CD4-positive, alpha-beta T cell (primary cell): Measurements from ENCODE around the gene AMDHD2. TPM values are rescaled to one million over a fixed set of nuclear protein-coding genes. Genes with fewer than 3 reads are reported as not detected.

Experiments used
- ATAC-seq: fragments of 200-7000 bp; cut with Tn5 transposase; one replicate; pipeline ENCODE4 v1.10.0; 2022; ENCODE audit warnings: mild to moderate bottlenecking; ENCODE audit not compliant: poor library complexity
- CTCF ChIA-PET: fragments of 350-600 bp; sonication (Branson Sonifier 250); formaldehyde crosslinking; loops from one replicate; lab custom pipeline; 2021; ENCODE audit warnings: antibody characterized with exemption, inconsistent platforms; lab: Charles Lee
- POLR2A ChIA-PET: fragments of 350-600 bp; sonication (Branson Sonifier 250); formaldehyde crosslinking; loops from one replicate; lab custom pipeline; 2021; ENCODE audit warnings: antibody characterized with exemption, inconsistent platforms; lab: Charles Lee
- DNase-seq, 14 experiments: peaks; one replicate each; pipeline ENCODE4 v3.0.0-alpha.2; 2013 to 2020; ENCODE audit warnings: mixed read lengths in 2 of 14
- H3K27ac ChIP-seq, 2 donors: one replicate each; pipeline versions ENCODE4 v1.5.1 to v1.7.0; 2013; ENCODE audit warnings: low read length in 2 of 2, low read depth in 1 of 2, mild to moderate bottlenecking in 1 of 2
- H3K27me3 ChIP-seq, 2 experiments: 1 replicate in 1 of 2; 2 replicates in 1 of 2; pipeline versions ENCODE4 v1.6.1 to v1.7.0; 2013; ENCODE audit warnings: low read length in 2 of 2, control low read depth in 1 of 2, mild to moderate bottlenecking in 1 of 2, moderate library complexity in 1 of 2; ENCODE audit not compliant: insufficient read depth in 2 of 2, control insufficient read depth in 1 of 2
- H3K36me3 ChIP-seq: one replicate; pipeline ENCODE4 v1.6.1; 2013; ENCODE audit warnings: low read length, control low read depth; ENCODE audit not compliant: insufficient read depth
- H3K4me1 ChIP-seq: one replicate; pipeline ENCODE4 v1.6.1; 2013; ENCODE audit warnings: low read length, control low read depth; ENCODE audit not compliant: insufficient read depth
- H3K4me3 ChIP-seq: one replicate; pipeline ENCODE4 v1.5.1; 2013; ENCODE audit warnings: mild to moderate bottlenecking, low read length, moderate library complexity
- H3K9me3 ChIP-seq, 2 experiments: 1 replicate in 1 of 2; 2 replicates in 1 of 2; pipeline versions ENCODE4 v1.6.1 to v1.7.0; 2013; ENCODE audit warnings: low read length in 2 of 2, mild to moderate bottlenecking in 2 of 2, control low read depth in 1 of 2, moderate library complexity in 1 of 2; ENCODE audit not compliant: control insufficient read depth in 1 of 2, insufficient read depth in 1 of 2
- H3K27ac Mint-ChIP-seq: one replicate; pipeline ENCODE4 v1.8.0; 2020; ENCODE audit warnings: mixed read lengths
- H3K27me3 Mint-ChIP-seq: one replicate; pipeline ENCODE4 v1.8.0; 2021; ENCODE audit warnings: mixed read lengths
- H3K36me3 Mint-ChIP-seq: one replicate; pipeline ENCODE4 v1.8.0; 2021; ENCODE audit warnings: low read depth, mixed read lengths
- H3K4me1 Mint-ChIP-seq: one replicate; pipeline ENCODE4 v1.8.0; 2021; ENCODE audit warnings: low read depth, mixed read lengths
- H3K4me3 Mint-ChIP-seq: one replicate; pipeline ENCODE4 v1.8.0; 2020; ENCODE audit warnings: mild to moderate bottlenecking, mixed read lengths
- H3K9me3 Mint-ChIP-seq: one replicate; pipeline ENCODE4 v1.8.0; 2020; ENCODE audit warnings: mixed read lengths
- intact Hi-C, 2 experiments: fragments of 100-400 bp; cut with DNase I in 1 of 2; cut with micrococcal nuclease in 1 of 2; formaldehyde crosslinking; loops; one replicate each; pipeline versions ENCODE4 v1.15.1 to v1.9.0; 2023 to 2025; cut with DNase I, micrococcal nuclease
- total RNA-seq, 174 experiments: library from RNA in 2 of 174; stranded (reverse) in 2 of 174; gene quantifications; one replicate each; pipeline ENCODE4 v1.2.3 and lab custom pipeline; 2021 to 2026
- TF ChIP-seq, protein P1 (sequence below): fragments of 200-600 bp; IDR thresholded peaks from one replicate; pipeline ENCODE4 v1.8.0; 2022; ENCODE audit warnings: antibody characterized with exemption, mild to moderate bottlenecking

AMDHD2 gene
- total RNA-seq, 2 experiments from 2014 or later, result 171 to 177 TPM

DNA sequence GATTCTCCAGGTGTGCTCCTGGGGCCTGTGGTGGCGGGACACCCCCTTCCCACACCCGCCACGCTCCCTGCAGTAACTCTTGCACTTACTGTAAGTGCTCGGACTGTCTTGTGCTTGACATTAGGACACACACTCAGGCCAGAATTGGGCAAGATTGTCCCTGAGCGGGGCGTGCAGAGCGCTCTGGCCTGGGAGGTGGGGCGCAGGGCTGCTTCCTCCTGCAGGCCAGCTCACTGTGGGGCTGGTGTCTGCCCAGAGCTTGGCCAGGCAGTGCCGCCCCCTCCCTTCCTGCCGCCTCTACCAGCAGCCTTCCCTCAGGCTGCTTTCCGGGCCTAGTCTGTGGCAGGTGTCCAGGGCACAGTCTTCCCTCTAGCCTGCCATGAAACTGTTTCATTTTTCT, 12.5 kb upstream of the AMDHD2 start:
- H3K4me1 Mint-ChIP-seq, result peaks cover 7% of the 10 kb centered on the region
- no peak overlapping the region for H3K27ac Mint-ChIP-seq
- Histone ChIP-seq H3K36me3 (no peaks in the 10 kb centered on the region), H3K4me3 (no peak overlapping the region), H3K4me1 (peaks cover 6% of the 10 kb centered on the region), H3K27ac (no peak overlapping the region), H3K27me3 (no peaks in the 10 kb centered on the region), H3K9me3 (no peaks in the 10 kb centered on the region)
- ChIA-PET CTCF (no interaction called here), POLR2A (no interaction called here)
- no peak overlapping the region for H3K4me3 Mint-ChIP-seq
- DNase-seq (peak in 2 of 14 experiments; percentile 50 to 56), ATAC-seq (no peak)
- no peaks in the 10 kb centered on the region for H3K36me3 Mint-ChIP-seq
- no peaks in the 10 kb centered on the region for H3K9me3 Mint-ChIP-seq
- TF ChIP-seq, protein P1, sequence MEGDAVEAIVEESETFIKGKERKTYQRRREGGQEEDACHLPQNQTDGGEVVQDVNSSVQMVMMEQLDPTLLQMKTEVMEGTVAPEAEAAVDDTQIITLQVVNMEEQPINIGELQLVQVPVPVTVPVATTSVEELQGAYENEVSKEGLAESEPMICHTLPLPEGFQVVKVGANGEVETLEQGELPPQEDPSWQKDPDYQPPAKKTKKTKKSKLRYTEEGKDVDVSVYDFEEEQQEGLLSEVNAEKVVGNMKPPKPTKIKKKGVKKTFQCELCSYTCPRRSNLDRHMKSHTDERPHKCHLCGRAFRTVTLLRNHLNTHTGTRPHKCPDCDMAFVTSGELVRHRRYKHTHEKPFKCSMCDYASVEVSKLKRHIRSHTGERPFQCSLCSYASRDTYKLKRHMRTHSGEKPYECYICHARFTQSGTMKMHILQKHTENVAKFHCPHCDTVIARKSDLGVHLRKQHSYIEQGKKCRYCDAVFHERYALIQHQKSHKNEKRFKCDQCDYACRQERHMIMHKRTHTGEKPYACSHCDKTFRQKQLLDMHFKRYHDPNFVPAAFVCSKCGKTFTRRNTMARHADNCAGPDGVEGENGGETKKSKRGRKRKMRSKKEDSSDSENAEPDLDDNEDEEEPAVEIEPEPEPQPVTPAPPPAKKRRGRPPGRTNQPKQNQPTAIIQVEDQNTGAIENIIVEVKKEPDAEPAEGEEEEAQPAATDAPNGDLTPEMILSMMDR, result no peak
- intact Hi-C loops, result no loop called here
- H3K27me3 Mint-ChIP-seq, result no peaks in the 10 kb centered on the region

DNA sequence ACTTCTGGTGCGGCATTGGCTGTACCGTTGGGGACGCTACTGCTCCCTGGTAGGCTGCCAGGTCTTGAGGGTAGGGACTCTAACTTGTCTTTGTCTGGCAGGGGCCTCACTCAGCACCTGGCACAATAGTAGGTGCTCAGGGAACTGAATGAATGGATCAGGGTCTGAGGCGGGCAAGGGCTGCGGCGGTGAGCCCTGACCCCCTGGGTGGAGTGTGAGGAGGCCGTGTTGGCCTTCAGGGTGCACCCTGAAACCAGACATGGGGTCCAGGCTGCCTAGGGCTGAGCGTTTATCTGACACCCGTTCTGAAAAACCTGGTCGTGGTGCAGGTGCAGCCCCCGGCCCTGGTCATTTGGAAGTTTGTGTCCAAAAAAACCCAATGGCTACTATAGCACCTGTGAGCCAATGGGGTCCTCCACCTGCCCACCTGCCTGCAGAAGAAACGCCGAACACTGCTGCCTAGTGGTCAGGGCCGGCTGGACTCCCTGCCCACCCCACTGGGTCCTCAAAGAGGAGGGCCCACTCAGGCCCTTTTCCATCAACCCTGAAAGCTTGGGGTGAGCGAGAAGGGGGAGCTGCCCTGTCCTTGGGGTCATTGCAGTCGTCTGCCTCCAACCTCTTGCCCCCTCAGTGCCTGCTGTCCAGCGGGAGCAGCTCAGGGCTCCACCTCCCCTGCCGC, 11.3 kb upstream of the AMDHD2 start:
- H3K4me1 ChIP-seq, result peaks cover 14% of the 10 kb centered on the region
- no peak overlapping the region for H3K27ac Mint-ChIP-seq

DNA sequence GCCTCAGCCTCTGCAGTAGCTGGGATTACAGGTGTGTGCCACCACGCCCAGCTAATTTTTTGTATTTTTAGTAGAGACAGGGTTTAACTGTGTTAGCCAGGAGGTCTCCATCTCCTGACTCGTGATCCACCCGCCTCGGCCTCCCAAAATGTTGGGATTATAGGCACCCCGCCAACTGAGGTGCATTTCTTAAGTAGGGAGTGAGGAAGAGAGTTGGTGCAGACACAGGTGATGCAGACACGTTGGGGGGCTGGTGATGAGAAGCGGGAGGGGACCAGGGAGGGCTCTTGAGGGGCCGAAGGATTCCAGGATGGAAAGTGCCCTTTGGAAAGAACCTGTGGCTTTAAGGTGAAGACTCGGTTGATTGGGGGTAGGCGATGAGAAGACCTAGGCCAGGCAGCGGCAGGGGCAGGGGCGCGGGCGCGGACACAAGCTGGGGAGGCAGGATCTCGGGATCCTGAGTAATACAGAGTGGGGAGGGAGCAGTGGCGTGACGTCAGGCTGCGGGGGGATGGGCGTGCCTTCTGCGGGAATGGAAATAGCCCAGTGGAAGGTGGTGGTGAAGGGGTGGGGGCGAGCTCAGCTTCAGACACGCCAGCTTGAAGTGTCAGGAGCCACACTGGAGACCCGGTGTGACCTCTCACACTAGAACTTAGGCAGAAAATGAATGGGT, 8.9 kb upstream of the AMDHD2 start:
- peaks cover 1% of the 10 kb centered on the region for H3K36me3 ChIP-seq
- Mint-ChIP-seq H3K27me3 (no peaks in the 10 kb centered on the region), H3K27ac (peak overlapping the region; percentile 100), H3K9me3 (no peaks in the 10 kb centered on the region), H3K4me3 (peak overlapping the region; percentile 94), H3K4me1 (peaks cover 36% of the 10 kb centered on the region), H3K36me3 (peaks cover 30% of the 10 kb centered on the region)
- no peaks in the 10 kb centered on the region for H3K9me3 ChIP-seq
- peaks cover 32% of the 10 kb centered on the region for H3K4me1 ChIP-seq
- ATAC-seq (no peak), DNase-seq (peak in 1 of 14 experiments; percentile 54)
- ChIA-PET POLR2A (no interaction called here), CTCF (interaction anchor here (1.1 kb wide), 1 partner anchor 10 kb away, joined by 4 read pairs; no protein-coding TSS in a partner anchor)
- H3K27ac ChIP-seq, result no peak overlapping the region
- TF ChIP-seq, protein P1, result no peak
- H3K4me3 ChIP-seq, result no peak overlapping the region
- intact Hi-C loops, result no loop called here
- H3K27me3 ChIP-seq, result no peaks in the 10 kb centered on the region

More for the DNA sequence above, 11.3 kb upstream of the AMDHD2 start:
- no peak for ATAC-seq
- TF ChIP-seq, protein P1, result no peak
- Mint-ChIP-seq H3K27me3 (no peaks in the 10 kb centered on the region), H3K4me1 (peaks cover 18% of the 10 kb centered on the region), H3K4me3 (no peak overlapping the region), H3K9me3 (no peaks in the 10 kb centered on the region), H3K36me3 (peaks cover 11% of the 10 kb centered on the region)
- Histone ChIP-seq H3K27ac (no peak overlapping the region), H3K27me3 (no peaks in the 10 kb centered on the region), H3K36me3 (no peaks in the 10 kb centered on the region), H3K9me3 (no peaks in the 10 kb centered on the region), H3K4me3 (no peak overlapping the region)
- intact Hi-C loops, result no loop called here
- no peak for DNase-seq
- ChIA-PET POLR2A (no interaction called here), CTCF (no interaction called here)
